ENCODE measurements around the gene SCP2D1. TPM values are rescaled to one million over a fixed set of nuclear protein-coding genes. Genes with fewer than 3 reads are reported as not detected.
"Not testable (repeated sequence)": the region's sequence is repeated elsewhere in the genome, so short reads cannot be mapped to it uniquely, and the experiment has no call there.

Gene SCP2D1
- not detected in 2 replicates for total RNA-seq (2014; rRNA removed; shearing (Covaris generic))

- DNase-seq (ENCODE audit: low spot score), result no peak
- in situ Hi-C loops (cut with HindIII; ENCODE audit: low sequenced_read_pairs), result no loop called here
Measured at GRCh38 chr20:18813483-18813882, at the start of gene SCP2D1. TSS of gene SCP2D1 (plus strand) at chr20:18813783. CDS start at chr20:18813816, 33 bp downstream.

DNA sequence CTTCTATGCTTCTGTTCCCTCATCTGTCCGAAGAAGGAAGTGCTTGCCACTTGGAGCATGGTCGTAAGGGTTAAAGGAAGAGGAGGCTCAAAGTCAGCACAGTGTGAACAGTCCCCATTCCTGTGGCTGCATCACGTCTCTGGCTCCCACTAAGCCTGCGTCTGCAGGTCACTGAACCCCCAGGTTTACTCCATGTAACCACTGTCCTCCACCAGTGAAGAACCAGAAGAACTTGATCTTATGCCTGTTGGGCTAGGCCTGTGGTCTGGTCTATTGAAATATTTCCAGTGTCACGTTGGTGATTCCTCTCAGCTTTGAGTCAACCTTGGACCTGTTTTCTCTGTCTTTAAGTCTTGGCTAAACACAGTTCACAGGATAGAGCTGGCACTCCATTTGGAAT is 45.9 kb upstream of the SCP2D1 start:
- in situ Hi-C loops (cut with HindIII; ENCODE audit: low sequenced_read_pairs), result no loop called here
- DNase-seq (ENCODE audit: low spot score), result no peak

DNA sequence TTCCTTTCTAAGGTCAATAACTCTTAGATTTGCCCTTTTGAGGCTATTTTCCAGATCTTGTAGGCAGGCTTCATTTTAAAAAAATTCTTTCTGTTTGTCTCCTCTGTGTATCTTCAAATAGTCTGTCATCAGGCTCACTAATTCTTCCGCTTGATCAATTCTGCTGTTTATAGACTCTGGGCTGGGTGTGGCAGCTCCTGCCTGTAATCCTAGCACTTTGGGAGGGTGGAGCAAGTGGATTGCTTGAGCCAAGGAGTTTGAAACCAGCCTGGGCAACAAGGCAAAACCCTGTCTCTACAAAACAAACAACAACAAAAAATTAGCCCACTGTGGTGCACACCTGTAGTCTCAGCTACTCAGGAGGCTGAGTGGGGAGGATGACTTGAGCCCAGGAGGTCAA is 40.0 kb upstream of the SCP2D1 start:
- no peak for DNase-seq (ENCODE audit: low spot score)
- in situ Hi-C loops (cut with HindIII; ENCODE audit: low sequenced_read_pairs), result no loop called here

GRCh38 chr20:18774207-18774606 is 39.4 kb upstream of the SCP2D1 start:
- in situ Hi-C loops (cut with HindIII; ENCODE audit: low sequenced_read_pairs), result no loop called here
- DNase-seq (ENCODE audit: low spot score), result no peak

DNA sequence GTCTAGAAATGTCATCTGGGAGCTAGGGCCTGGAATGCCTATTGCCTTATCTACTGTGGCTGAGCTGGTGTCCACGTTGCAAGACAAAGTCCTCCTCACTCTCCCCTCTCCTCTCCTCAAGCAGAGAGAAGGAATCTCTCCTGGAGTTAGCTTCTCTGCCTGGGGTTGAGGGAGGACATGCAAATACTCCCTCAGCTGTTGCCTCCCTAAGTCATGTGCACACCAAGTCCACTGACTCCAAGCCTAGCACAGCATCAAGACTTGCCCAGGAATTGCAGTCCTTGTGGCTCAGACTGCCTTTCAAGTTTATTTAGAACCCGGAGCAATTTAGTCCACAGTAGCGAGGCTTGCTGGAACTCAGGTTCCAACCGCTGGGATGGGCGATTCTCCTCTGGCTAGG is 38.0 kb upstream of the SCP2D1 start:
- DNase-seq (ENCODE audit: low spot score), result no peak
- in situ Hi-C loops (cut with HindIII; ENCODE audit: low sequenced_read_pairs), result no loop called here

- in situ Hi-C loops (cut with HindIII; ENCODE audit: low sequenced_read_pairs), result no loop called here
- DNase-seq (ENCODE audit: low spot score), result no peak
Measured at GRCh38 chr20:18778690-18779392, 34.7 kb upstream of the SCP2D1 start.

DNA sequence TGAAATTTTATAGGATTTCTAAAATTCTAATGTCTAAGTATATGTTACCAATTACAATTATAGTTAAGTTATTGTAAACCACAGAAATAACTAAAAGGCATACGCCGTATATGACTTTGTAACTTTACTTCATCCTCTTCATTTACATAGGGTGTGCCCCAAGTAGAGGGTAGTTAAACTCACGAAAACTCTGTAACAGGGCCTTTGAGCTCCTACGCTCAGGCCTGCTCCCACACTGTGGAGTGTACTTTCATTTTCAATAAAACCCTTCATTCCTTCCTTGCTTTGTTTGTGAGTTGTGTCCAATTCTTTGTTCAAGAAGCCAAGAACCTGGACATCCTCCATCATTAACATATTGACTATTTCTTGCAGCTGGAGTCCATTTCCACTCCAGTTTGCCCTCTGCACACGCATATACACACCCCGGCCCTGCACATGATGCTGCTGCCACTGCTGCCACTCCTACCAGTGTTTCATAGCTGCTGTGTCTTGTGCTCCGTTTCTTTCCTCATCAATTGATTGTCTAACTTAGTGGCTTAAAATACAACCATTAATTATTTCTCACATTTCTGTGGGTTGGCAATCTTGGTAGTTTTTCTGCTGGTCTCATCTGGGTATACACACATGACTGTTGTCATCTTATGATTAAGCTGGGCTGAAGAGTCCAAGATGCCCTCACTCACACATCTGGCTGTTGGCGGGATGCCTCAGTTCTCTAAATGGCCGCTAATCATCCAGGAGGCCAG is 33.0 kb upstream of the SCP2D1 start:
- in situ Hi-C loops (cut with HindIII; ENCODE audit: low sequenced_read_pairs), result no loop called here
- DNase-seq (ENCODE audit: low spot score), result no peak

GRCh38 chr20:18781509-18781908 is 32.1 kb upstream of the SCP2D1 start:
- no peak for DNase-seq (ENCODE audit: low spot score)
- in situ Hi-C loops (cut with HindIII; ENCODE audit: low sequenced_read_pairs), result no loop called here

- no peak for DNase-seq (ENCODE audit: low spot score)
- in situ Hi-C loops (cut with HindIII; ENCODE audit: low sequenced_read_pairs), result no loop called here
Measured at GRCh38 chr20:18783385-18783959, 30.1 kb upstream of the SCP2D1 start.

- DNase-seq (ENCODE audit: low spot score); in situ Hi-C loops (cut with HindIII; ENCODE audit: low sequenced_read_pairs): not testable (repeated sequence)
Measured at GRCh38 chr20:18787046-18787445, 26.5 kb upstream of the SCP2D1 start.

GRCh38 chr20:18788021-18788420 is 25.6 kb upstream of the SCP2D1 start:
- in situ Hi-C loops (cut with HindIII; ENCODE audit: low sequenced_read_pairs), result no loop called here

GRCh38 chr20:18790787-18791186 is 22.8 kb upstream of the SCP2D1 start:
- DNase-seq (ENCODE audit: low spot score), result no peak
- in situ Hi-C loops (cut with HindIII; ENCODE audit: low sequenced_read_pairs), result no loop called here

More at GRCh38 chr20:18788021-18788420, 25.6 kb upstream of the SCP2D1 start:
- no peak for DNase-seq (ENCODE audit: low spot score)

DNA sequence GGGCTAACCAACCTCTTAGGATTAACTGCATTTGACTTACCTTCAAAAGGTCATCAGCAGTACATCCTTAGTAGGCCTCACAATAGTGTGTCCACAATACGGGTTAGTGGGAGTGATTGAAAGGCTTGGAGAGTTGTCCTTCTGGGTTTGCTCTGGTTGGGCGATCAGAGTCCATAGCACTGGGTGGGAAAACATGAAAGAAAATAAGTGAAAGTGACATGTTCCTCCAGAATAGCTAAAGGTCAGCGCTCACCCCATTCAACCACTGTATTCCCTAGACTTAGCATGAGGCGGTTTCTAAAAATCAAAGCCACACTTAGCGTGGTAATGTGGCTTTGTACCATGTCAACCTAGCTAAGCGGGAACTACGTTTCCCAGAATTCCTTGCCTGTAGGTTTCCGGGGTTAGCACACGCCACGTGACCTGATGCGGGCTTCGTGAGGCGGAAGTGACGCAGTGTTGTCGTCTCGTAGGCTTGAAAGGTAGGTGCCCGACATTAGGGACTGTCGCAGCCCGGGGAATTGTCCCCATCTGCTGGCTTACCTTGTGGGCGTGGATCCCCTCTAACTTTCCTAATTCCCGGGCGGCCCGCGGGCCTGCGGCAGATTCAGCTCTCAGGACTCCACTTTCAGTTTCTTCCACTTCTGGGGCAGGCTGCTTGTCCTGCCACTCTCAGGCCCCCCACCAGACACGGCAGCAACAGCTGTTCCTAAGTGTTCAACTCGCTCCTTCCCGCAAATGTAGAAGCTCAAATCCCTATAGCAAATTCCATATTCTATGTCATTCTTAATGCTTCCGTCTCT is 19.8 kb upstream of the SCP2D1 start:
- in situ Hi-C loops (cut with HindIII; ENCODE audit: low sequenced_read_pairs), result no loop called here
- peak; percentile 97 for DNase-seq (ENCODE audit: low spot score)

DNA sequence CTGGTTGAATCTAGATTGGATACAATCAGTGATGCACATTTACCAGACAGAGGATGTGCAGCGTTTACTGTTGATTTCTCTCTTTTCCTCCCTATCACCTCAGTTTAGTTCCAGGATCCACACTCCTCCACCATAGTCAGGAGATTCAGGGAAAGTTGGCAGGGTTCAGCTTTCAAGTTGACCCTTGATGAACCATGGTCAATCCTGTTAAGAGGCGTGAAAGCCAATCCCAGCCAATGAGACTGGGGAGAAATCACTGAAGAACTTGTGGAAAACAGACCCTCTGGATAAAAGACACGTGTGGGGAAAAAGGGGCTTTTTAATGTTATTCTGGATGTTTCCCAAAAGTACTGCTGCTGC is 19.2 kb upstream of the SCP2D1 start:
- peak; percentile 2 for DNase-seq (ENCODE audit: low spot score)
- in situ Hi-C loops (cut with HindIII; ENCODE audit: low sequenced_read_pairs), result no loop called here

DNA sequence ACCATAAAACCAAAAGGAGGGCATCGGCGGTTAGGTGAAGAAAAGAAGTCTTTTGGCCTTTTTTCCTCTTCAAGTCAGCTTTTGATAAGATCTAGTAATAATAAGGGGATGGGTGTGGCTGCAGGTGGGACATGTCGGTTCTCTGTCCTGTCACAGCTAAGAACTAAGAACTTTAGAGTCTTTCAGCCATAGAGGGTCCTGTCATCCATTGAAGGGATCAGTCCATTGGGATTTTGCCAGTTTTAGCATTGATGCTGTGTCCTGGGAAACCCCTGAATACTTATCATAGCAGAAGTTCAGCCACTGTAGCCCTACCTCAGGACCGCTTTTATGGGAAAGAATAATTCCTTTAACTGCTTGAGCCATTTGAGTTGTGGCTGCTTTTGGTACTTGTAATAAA is 18.2 kb upstream of the SCP2D1 start:
- DNase-seq (ENCODE audit: low spot score), result no peak
- in situ Hi-C loops (cut with HindIII; ENCODE audit: low sequenced_read_pairs), result no loop called here

- in situ Hi-C loops (cut with HindIII; ENCODE audit: low sequenced_read_pairs), result no loop called here
- DNase-seq (ENCODE audit: low spot score), result no peak
Measured at GRCh38 chr20:18796282-18796833, 17.2 kb upstream of the SCP2D1 start.

DNA sequence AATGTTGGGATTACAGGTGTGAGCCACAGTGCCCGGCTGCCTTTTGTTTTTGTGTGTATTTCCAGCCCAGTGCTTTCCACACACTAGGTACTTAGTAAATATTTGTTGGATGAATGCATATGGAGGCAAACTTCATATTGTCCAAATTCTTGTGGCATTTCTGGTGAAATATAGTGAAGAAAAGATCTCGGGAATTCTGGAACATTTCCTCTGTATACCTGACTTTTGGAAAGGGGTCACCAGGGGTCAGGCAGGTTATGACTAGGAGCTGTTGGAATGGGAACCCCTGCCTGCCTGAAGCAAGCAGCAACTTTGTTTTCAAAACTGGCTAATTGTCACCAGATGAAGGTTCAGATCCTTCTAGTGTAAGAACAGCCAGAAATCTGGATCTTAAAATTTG is 12.1 kb upstream of the SCP2D1 start:
- in situ Hi-C loops (cut with HindIII; ENCODE audit: low sequenced_read_pairs), result no loop called here
- DNase-seq (ENCODE audit: low spot score), result no peak

DNA sequence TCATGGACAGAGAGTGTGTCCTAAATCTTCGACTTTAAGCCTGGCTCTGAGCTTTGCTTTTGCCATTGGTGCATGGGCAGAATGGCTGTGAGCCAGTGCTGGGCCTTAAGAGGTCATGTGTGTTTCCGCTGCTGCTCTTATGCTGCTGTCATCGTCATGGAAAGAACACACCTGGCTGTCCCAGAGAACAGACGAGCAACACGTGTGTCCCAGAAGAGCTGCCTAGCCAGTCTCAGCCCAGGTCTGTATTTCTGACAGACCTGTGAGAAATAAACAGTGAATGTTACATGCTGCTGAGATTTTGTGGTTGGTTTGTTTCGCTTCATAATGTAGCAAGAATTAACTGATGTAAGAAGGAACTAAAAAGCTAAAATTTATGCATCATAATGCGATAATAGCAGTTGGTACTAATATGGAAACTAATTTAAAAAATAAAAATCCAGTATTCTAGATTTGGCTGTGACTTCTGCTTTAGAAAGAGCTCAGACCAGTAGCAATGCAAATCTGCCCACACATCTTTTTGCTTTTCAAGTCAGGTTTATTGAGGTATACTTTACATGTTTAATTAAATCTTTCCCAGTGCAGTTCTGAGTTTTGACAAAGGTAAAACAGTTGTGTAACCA is 11.5 kb upstream of the SCP2D1 start:
- DNase-seq (ENCODE audit: low spot score), result no peak
- in situ Hi-C loops (cut with HindIII; ENCODE audit: low sequenced_read_pairs), result no loop called here

DNA sequence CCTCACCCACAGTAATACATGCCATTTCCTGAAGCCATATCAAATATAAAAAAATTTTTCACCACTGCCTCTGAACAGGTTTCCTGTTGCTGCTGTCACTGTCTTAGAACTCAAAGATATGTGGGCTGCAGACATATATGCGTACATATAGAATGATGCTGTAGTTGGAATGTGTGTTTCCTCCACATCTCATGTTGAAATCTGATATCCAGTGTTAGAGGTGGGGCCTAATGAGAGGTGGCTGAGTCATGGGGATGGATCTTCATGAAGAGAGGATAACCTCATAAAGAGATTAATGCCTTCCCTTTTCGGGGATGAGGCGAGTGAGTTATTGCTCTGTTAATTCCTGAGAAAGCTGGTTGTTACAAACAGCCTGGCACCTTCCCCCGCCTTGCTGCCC is 7.7 kb upstream of the SCP2D1 start:
- in situ Hi-C loops (cut with HindIII; ENCODE audit: low sequenced_read_pairs), result no loop called here
- no peak for DNase-seq (ENCODE audit: low spot score)
